Muscle layer of duodenum (tissue), 2 donors: Measurements from ENCODE around the gene EID2B.
A peak's percentile ranks its signal among the peaks of the same experiment; 100 is the strongest.

ENCODE experiments used
- H3K27ac ChIP-seq: one replicate; pipeline ENCODE4 v1.7.0; 2013; ENCODE audit warnings: mild to moderate bottlenecking, low read length
- H3K27me3 ChIP-seq: one replicate; pipeline ENCODE4 v1.7.0; 2013; ENCODE audit warnings: low read depth, mild to moderate bottlenecking, control low read depth, low read length
- H3K36me3 ChIP-seq, 2 donors: one replicate each; pipeline ENCODE4 v1.7.0; 2013; ENCODE audit warnings: low read length in 2 of 2, control low read depth in 1 of 2, mild to moderate bottlenecking in 1 of 2; ENCODE audit not compliant: insufficient read depth in 2 of 2, control insufficient read depth in 1 of 2
- H3K4me1 ChIP-seq, 2 donors: one replicate each; pipeline ENCODE4 v1.7.0; 2013; ENCODE audit warnings: low read length in 2 of 2, mild to moderate bottlenecking in 2 of 2, control low read depth in 1 of 2, moderate library complexity in 1 of 2; ENCODE audit not compliant: insufficient read depth in 2 of 2, control insufficient read depth in 1 of 2
- H3K4me3 ChIP-seq, 2 donors: one replicate each; pipeline ENCODE4 v1.7.0; 2013; ENCODE audit warnings: low read length in 2 of 2, low read depth in 1 of 2, mild to moderate bottlenecking in 1 of 2
- H3K9me3 ChIP-seq, 2 donors: one replicate each; pipeline ENCODE4 v1.7.0; 2013; ENCODE audit warnings: low read length in 2 of 2, control low read depth in 1 of 2, mild to moderate bottlenecking in 1 of 2; ENCODE audit not compliant: control insufficient read depth in 1 of 2
- donor health status: healthy.

EID2B gene

GRCh38 chr19:39525205-39525604, 7.4 kb downstream of the EID2B start:
- Histone ChIP-seq H3K4me1 (peaks cover 0 to 3% of the 10 kb centered on the region in 2 donors), H3K36me3 (no peaks in the 10 kb centered on the region), H3K27ac (no peak overlapping the region), H3K27me3 (no peaks in the 10 kb centered on the region), H3K9me3 (no peaks in the 10 kb centered on the region), H3K4me3 (no peak overlapping the region)

DNA sequence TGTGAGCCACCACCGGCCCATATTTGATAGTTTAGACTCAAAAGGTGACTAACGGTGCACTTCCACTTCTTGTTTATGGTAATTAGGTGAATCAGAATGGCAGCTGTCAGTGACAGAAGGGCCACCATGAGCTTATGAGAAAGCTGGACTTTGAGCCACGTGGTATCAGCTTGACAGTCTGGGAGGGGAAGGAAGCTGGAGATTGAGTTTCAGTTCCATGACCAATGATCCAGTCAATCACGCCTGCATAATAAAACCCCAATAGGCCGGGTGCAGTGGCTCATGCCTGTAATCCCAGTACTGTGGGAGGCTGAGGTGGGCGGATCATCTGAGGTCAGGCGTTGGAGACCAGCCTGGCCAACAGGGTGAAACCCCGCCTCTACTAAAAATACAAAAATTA, 8.2 kb downstream of the EID2B start:
- Histone ChIP-seq H3K9me3 (no peaks in the 10 kb centered on the region), H3K27me3 (no peaks in the 10 kb centered on the region), H3K4me3 (no peak overlapping the region), H3K4me1 (peaks cover 0 to under 1% of the 10 kb centered on the region in 2 donors), H3K36me3 (no peaks in the 10 kb centered on the region), H3K27ac (no peak overlapping the region)

DNA sequence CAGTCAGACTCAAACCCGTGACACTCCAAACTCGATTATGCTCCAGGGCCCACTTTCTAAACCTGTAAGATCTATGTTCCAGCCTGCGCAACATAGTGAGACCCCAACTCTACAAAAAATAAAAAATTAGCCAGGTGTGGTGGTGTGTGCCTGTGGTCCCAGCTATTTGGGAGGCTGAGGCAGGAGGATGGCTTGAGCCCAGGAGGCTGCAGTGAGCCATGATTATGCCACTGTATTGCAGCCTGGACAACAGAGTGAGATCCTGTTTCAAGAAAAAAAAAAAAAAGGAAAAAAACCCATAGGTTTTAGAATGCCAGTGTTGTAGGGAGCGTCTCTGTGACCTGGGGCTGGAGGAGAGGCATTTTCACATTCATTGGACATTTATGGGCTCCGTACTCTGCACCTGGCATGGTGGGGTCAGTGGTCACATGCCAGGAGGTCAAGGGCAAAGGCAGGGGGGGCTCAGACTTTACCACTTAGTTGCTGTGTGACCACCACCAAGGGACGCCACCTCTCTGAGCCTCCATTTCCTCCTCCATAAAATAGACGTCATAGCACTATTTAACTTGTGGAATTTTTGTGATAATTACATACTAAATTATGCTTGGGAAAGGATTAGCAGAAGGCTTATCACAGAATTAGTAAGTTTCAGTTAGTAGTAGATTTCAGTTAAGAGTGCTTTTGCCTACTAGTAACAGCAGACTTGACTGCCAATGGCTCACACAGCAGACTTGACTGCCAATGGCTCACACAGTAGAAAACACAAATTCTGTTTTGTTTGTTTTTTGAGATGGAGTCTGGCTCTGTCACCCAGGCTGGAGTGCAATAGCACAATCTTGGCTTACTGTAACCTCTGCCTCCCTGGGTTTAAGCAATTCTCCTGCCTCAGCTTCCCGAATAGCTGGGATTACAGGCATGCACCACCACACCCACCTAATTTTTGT, 11.8 kb downstream of the EID2B start:
- Histone ChIP-seq H3K27ac (no peak overlapping the region), H3K4me1 (peaks cover 0 to 4% of the 10 kb centered on the region in 2 donors), H3K9me3 (no peaks in the 10 kb centered on the region), H3K27me3 (peaks cover 6% of the 10 kb centered on the region), H3K4me3 (no peak overlapping the region), H3K36me3 (no peaks in the 10 kb centered on the region)

DNA sequence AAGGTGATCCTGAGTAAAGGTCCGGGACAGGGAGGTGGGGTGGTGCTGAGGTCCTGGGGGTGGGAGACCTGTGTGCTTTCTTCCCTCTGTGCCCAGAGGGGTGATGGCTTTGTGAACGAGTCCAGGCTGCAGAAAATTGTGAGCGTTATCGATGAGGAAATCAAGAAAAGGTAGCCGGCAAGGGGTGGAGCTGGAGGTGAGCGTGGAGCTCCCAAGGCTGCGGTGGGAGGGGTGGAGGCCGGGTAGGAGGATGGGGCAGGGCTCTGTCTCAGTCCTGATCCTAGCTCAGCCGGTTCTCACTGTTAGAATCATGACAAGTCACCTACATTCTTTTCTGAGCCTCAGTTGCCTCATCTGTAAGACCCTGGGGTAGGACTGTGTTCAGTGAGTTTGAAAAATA, 13.7 kb downstream of the EID2B start:
- no peak overlapping the region for H3K27ac ChIP-seq
- H3K36me3 ChIP-seq, result no peaks in the 10 kb centered on the region
- no peak overlapping the region for H3K4me3 ChIP-seq
- H3K4me1 ChIP-seq, result peaks cover 0 to 18% of the 10 kb centered on the region in 2 donors
- no peaks in the 10 kb centered on the region for H3K9me3 ChIP-seq
- peaks cover 24% of the 10 kb centered on the region for H3K27me3 ChIP-seq

DNA sequence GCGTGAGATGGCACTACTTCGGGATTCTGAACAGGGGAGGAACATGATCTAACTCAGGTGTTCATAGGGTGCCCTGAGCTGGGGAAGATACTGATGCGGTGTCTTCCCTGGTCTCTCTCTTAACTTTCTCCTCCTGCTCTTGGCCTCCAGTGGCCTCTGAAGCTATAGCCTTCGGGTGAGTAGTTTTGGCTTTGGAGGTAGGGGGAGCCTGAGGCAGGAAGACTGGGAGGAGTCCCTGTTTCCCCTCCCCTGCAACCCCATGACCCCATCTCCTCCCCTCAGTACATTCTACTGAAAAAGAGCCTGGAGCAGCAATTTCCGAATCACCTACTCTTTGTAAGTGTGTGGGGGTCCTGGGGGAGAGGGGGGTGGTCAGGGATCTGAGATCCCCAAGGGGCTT, 14.2 kb downstream of the EID2B start:
- Histone ChIP-seq H3K4me3 (no peak overlapping the region), H3K9me3 (no peaks in the 10 kb centered on the region), H3K27ac (no peak overlapping the region), H3K27me3 (peaks cover 29% of the 10 kb centered on the region), H3K36me3 (no peaks in the 10 kb centered on the region), H3K4me1 (peaks cover 0 to 18% of the 10 kb centered on the region in 2 donors)

GRCh38 chr19:39517432-39517831, 15.2 kb downstream of the EID2B start:
- Histone ChIP-seq H3K9me3 (no peaks in the 10 kb centered on the region), H3K27me3 (peaks cover 39% of the 10 kb centered on the region), H3K4me1 (peaks cover 0 to 18% of the 10 kb centered on the region in 2 donors), H3K4me3 (no peak overlapping the region), H3K36me3 (no peaks in the 10 kb centered on the region), H3K27ac (no peak overlapping the region)

DNA sequence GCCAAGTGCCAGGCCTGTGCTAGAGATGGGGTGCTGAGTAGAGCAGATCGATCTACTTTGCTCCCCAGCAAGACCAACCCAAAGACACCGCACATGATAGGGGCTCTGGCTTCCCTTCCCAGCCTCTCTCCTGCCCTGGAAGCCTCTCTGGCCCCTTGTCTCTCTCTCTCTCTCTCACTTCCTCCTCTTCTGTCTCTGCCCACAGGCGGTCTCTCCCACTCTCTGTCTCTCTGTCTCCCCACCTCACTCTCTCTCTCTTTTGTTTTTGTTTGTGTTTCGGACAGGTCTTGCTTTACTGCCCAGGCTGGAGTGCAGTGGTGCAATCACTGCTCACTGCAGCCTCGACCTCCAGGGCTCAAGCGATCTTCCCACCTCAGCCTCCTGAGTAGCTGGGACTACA, 16.4 kb downstream of the EID2B start:
- H3K36me3 ChIP-seq, result no peaks in the 10 kb centered on the region
- no peak overlapping the region for H3K27ac ChIP-seq
- peaks cover 0 to 18% of the 10 kb centered on the region in 2 donors for H3K4me1 ChIP-seq
- peaks cover 40% of the 10 kb centered on the region for H3K27me3 ChIP-seq
- H3K9me3 ChIP-seq, result no peaks in the 10 kb centered on the region
- no peak overlapping the region for H3K4me3 ChIP-seq

DNA sequence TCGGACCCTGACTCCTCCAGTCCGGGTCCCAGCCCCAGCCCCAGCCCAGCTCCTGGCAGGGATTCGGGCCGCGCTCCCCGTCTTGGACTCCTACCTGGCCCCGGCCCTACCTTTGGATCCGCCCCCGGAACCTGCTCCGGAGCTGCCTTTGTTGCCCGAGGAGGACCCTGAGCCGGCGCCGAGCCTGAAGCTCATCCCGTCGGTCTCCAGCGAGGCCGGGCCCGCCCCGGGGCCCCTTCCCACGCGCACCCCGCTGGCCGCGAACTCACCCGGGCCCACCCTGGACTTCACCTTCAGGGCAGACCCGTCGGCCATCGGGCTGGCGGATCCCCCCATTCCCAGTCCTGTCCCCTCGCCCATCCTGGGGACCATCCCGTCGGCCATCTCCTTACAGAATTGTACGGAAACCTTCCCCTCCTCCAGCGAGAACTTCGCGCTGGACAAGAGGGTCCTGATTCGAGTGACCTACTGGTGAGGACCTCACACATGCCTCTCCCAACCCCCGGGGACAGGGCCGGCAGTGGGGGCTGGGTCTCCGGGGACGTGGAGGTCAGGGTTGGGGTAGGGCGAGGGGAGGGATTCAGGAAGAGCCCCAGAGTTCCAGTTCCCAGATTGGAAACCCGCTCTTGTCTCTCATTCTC, 17.0 kb downstream of the EID2B start:
- Histone ChIP-seq H3K27ac (no peak overlapping the region), H3K36me3 (no peaks in the 10 kb centered on the region), H3K9me3 (no peaks in the 10 kb centered on the region), H3K4me1 (peaks cover 0 to 18% of the 10 kb centered on the region in 2 donors), H3K4me3 (peak overlapping the region in 1 of 2 donors; percentile 67), H3K27me3 (peaks cover 40% of the 10 kb centered on the region)

DNA sequence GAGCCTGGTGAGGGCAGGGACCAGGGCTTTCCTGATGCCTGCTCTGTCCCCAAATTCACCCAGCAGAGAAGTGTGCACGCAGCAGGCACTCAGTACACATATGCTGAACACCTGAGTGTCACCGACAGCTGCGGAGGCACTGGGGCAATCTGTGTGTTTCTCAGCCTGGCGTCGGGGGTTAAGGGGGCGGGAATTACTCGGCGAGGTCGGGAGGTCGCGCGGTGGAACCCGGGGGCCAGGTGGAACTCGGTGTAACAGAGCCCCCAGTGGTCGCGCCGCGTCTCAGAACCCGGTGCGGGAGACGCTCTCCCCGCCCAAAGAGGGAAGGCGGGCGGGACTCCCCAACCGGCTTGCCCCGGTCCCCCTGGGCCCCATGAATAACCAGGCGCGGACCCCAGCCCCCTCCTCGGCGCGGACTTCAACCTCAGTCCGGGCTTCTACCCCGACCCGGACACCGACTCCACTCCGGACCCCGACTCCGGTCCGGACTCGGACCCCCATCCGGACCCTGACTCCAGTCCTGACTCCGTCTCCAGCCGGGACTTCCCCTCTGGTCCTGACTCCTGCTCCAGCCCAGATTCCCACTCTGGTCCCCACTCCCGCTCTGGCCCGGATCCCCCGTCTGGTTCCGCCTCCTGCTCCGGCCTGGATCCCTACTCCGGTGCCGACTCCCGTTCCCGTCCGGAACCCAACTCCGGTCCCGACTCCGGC, 17.7 kb downstream of the EID2B start, which contains the start of gene SELENOV:
SELENOV (plus strand) TSS at position 300 of the 711 bp plus-strand sequence; CDS start at position 374, 74 bp downstream.
- Histone ChIP-seq H3K4me3 (peak within 1 kb of the TSS in 1 of 2 donors; percentile 67), H3K27ac (no peak within 1 kb of the TSS), H3K4me1 (peaks cover 0 to 18% of the 10 kb centered on the region in 2 donors), H3K27me3 (peaks cover 40% of the 10 kb centered on the region), H3K9me3 (no peaks in the 10 kb centered on the region), H3K36me3 (no peaks in the 10 kb centered on the region)

DNA sequence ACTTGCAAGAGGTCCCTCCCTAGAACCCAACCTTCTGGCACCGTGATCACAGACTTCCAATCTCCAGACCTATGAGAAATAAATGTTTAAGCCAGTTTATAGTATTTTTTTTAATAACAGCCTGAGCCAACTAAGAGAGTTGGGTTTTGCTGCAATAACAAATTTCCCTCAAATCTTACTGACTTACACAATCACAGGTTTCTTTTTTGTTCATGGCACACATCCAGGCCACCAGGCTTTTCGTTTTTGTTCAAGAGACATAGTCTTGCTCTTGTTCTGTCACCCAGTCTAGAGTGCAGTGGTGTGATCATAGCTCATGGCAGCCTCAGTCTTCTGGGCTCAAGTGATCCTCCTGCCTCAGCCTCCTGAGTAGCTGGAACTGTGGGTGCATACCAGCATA, 19.7 kb downstream of the EID2B start:
- Histone ChIP-seq H3K27ac (no peak overlapping the region), H3K36me3 (no peaks in the 10 kb centered on the region), H3K4me1 (peaks cover 0 to 20% of the 10 kb centered on the region in 2 donors), H3K4me3 (no peak overlapping the region), H3K9me3 (no peaks in the 10 kb centered on the region), H3K27me3 (peaks cover 47% of the 10 kb centered on the region)

- Histone ChIP-seq H3K27ac (no peak overlapping the region), H3K4me3 (no peak overlapping the region), H3K36me3 (no peaks in the 10 kb centered on the region), H3K4me1 (peaks cover 0 to 15% of the 10 kb centered on the region in 2 donors), H3K27me3 (peaks cover 45% of the 10 kb centered on the region), H3K9me3 (peaks cover 0 to 3% of the 10 kb centered on the region in 2 donors)
Observed at GRCh38 chr19:39509233-39509632, 23.4 kb downstream of the EID2B start.
